A673 (cell line): ENCODE data around the gene PLA2G15. TPM values are rescaled to one million over a fixed set of nuclear protein-coding genes. Genes with fewer than 3 reads are reported as not detected.

ENCODE experiments used
- BruUV-seq: library from RNA; stranded (reverse); fragments of 400-500 nt; replicated peaks from 2 replicates; lab custom pipeline; 2021; lab: Mats Ljungman, UMichigan
- CTCF ChIA-PET: fragments of 300-600 bp; sonication (Branson Sonifier 250); formaldehyde crosslinking; loops from one replicate; lab custom pipeline; 2022; ENCODE audit warnings: antibody characterized with exemption; lab: Charles Lee
- POLR2A ChIA-PET: fragments of 300-600 bp; sonication (Branson Sonifier 250); formaldehyde crosslinking; loops from one replicate; lab custom pipeline; 2022; ENCODE audit warnings: antibody characterized with exemption; ENCODE audit not compliant: low non-redundant PET; lab: Charles Lee
- DNase-seq: peaks from one replicate; pipeline ENCODE4 v3.0.0-alpha.2; 2015; ENCODE audit warnings: low spot score
- H3K27ac ChIP-seq: fragments of 200-600 bp; sonication (generic); 2 replicates; pipeline ENCODE4 v1.5.1; 2016; ENCODE audit warnings: mixed run types, low read depth, mild to moderate bottlenecking, mixed read lengths, antibody characterized with exemption, low read length; ENCODE audit not compliant: poor library complexity, severe bottlenecking
- H3K27me3 ChIP-seq: fragments of 200-600 bp; sonication (generic); replicated peaks from 2 replicates; pipeline ENCODE4 v1.6.1; 2017; ENCODE audit warnings: mixed run types, low read depth, mild to moderate bottlenecking, mixed read lengths, antibody characterized with exemption, low read length; ENCODE audit not compliant: insufficient read depth, poor library complexity
- H3K36me3 ChIP-seq: fragments of 200-600 bp; sonication (generic); 2 replicates; pipeline ENCODE4 v1.6.1; 2016; ENCODE audit warnings: mixed run types, mild to moderate bottlenecking, mixed read lengths, antibody characterized with exemption, low read length; ENCODE audit not compliant: insufficient read depth, poor library complexity, severe bottlenecking
- H3K4me1 ChIP-seq: fragments of 200-600 bp; sonication (generic); 2 replicates; pipeline ENCODE4 v1.6.1; 2017; ENCODE audit warnings: mixed run types, mild to moderate bottlenecking, mixed read lengths, antibody characterized with exemption, low read length; ENCODE audit not compliant: insufficient read depth, poor library complexity, severe bottlenecking
- H3K4me3 ChIP-seq: fragments of 200-600 bp; sonication (generic); 2 replicates; pipeline ENCODE4 v1.5.1; 2016; ENCODE audit warnings: low read depth, mixed run types, mild to moderate bottlenecking, mixed read lengths, low read length; ENCODE audit not compliant: poor library complexity, severe bottlenecking
- H3K9me3 ChIP-seq: fragments of 200-600 bp; sonication (generic); 2 replicates; pipeline ENCODE4 v1.6.1; 2016; ENCODE audit warnings: mixed run types, low read depth, mild to moderate bottlenecking, mixed read lengths, antibody characterized with exemption, low read length; ENCODE audit not compliant: poor library complexity, severe bottlenecking
- CTCF ChIP-seq: fragments of 300-800, 200-600 bp; sonication (generic); conservative IDR thresholded peaks from 2 replicates; pipeline ENCODE4 v1.5.1; 2017; ENCODE audit warnings: low read depth, mild to moderate bottlenecking, antibody characterized with exemption, low read length, moderate library complexity, mixed read lengths
- EZH2 ChIP-seq: fragments of 200-600 bp; sonication (generic); IDR thresholded peaks from 2 replicates; pipeline ENCODE4 v1.6.1; 2017; ENCODE audit warnings: borderline replicate concordance, low read depth, mild to moderate bottlenecking, mixed read lengths, antibody characterized with exemption, low read length; ENCODE audit not compliant: poor library complexity, severe bottlenecking
- intact Hi-C: fragments of 100-400 bp; cut with micrococcal nuclease; formaldehyde crosslinking; loops from one replicate; pipeline ENCODE4 v1.10.0; 2022; ENCODE audit not compliant: unreplicated experiment
- total RNA-seq: library from RNA; stranded (reverse); gene quantifications from 2 replicates; pipeline ENCODE4 v1.2.3, GENCODE V29; 2021

The PLA2G15 gene
- total RNA-seq, 1 experiment from 2014 or later: 8.1 TPM

- BruUV-seq: no TSS peak
- no peaks in the 10 kb centered on the region for H3K9me3 ChIP-seq
- H3K27ac ChIP-seq: no peak overlapping the region
- TF ChIP-seq CTCF (no peak), EZH2 (no peak)
- H3K4me1 ChIP-seq: no peaks in the 10 kb centered on the region
- DNase-seq: no peak
- H3K27me3 ChIP-seq: no peaks in the 10 kb centered on the region
- POLR2A ChIA-PET: no interaction called here
- no peak overlapping the region for H3K4me3 ChIP-seq
- H3K36me3 ChIP-seq: no peaks in the 10 kb centered on the region
- intact Hi-C loops: loop anchor here (1.0 to 5.0 kb wide), 2 partner anchors 136 to 235 kb away; no protein-coding TSS in a partner anchor
- CTCF ChIA-PET: interaction anchor here (1.1 kb wide), 1 partner anchor 135 kb away, joined by 3 read pairs; no protein-coding TSS in a partner anchor
Observed at GRCh38 chr16:68228652-68229051, 16.5 kb upstream of the PLA2G15 start.

GRCh38 chr16:68229431-68230175 lies 15.6 kb upstream of the PLA2G15 start:
- H3K27ac ChIP-seq: no peak overlapping the region
- no peaks in the 10 kb centered on the region for H3K4me1 ChIP-seq
- CTCF ChIA-PET: interaction anchor here (1.5 kb wide), 1 partner anchor 136 kb away, joined by 3 read pairs; no protein-coding TSS in a partner anchor
- TF ChIP-seq EZH2 (no peak), CTCF (peak; percentile 90)
- POLR2A ChIA-PET: no interaction called here
- H3K4me3 ChIP-seq: no peak overlapping the region
- peak; percentile 73 for DNase-seq
- H3K9me3 ChIP-seq: no peaks in the 10 kb centered on the region
- no TSS peak for BruUV-seq
- intact Hi-C loops: loop anchor here (1.0 to 5.0 kb wide), 2 partner anchors 137 to 236 kb away; no protein-coding TSS in a partner anchor
- H3K27me3 ChIP-seq: no peaks in the 10 kb centered on the region
- no peaks in the 10 kb centered on the region for H3K36me3 ChIP-seq

GRCh38 chr16:68230176-68230571 lies 15.0 kb upstream of the PLA2G15 start:
- TF ChIP-seq EZH2 (no peak), CTCF (no peak)

More at GRCh38 chr16:68230176-68230571, 15.0 kb upstream of the PLA2G15 start:
- POLR2A ChIA-PET: no interaction called here
- no TSS peak for BruUV-seq
- Histone ChIP-seq H3K4me3 (no peak overlapping the region), H3K4me1 (no peaks in the 10 kb centered on the region), H3K36me3 (no peaks in the 10 kb centered on the region), H3K27ac (no peak overlapping the region), H3K27me3 (no peaks in the 10 kb centered on the region), H3K9me3 (no peaks in the 10 kb centered on the region)
- no peak for DNase-seq
- intact Hi-C loops: no loop called here
- CTCF ChIA-PET: interaction anchor here (1.5 kb wide), 1 partner anchor 137 kb away, joined by 3 read pairs; no protein-coding TSS in a partner anchor
